GM12864 (cell line): ENCODE results near the gene PKDREJ.

Experiments
- DNase-seq: peaks from one replicate; pipeline ENCODE4 v3.0.0-alpha.2; 2011; ENCODE audit warnings: low read depth
- H3K4me3 ChIP-seq: 2 replicates; pipeline ENCODE4 v1.5.1; 2011; ENCODE audit warnings: mild to moderate bottlenecking, low read depth, low read length, control low read depth
- CTCF ChIP-seq: IDR thresholded peaks from 2 replicates; pipeline ENCODE4 v1.5.1; 2011; ENCODE audit warnings: low read depth, mild to moderate bottlenecking, moderate library complexity, low read length, control low read depth, inconsistent platforms; ENCODE audit errors: missing control alignments

PKDREJ gene

GRCh38 chr22:46250035-46250782 lies 12.9 kb downstream of the PKDREJ start, which contains the start of gene CDPF1:
CDPF1 (minus strand) TSS chr22:46250293; CDS start chr22:46248284, 2,009 bp downstream.
- H3K4me3 ChIP-seq: peak within 1 kb of the TSS; percentile 97
- peak; percentile 55 for DNase-seq
- TF ChIP-seq CTCF: peak; percentile 1

- no peak for DNase-seq
- no peak for TF ChIP-seq CTCF
These were observed 15.6 kb downstream of the PKDREJ start for GRCh38 chr22:46247443-46247975.

GRCh38 chr22:46246178-46246577 lies 17.0 kb downstream of the PKDREJ start:
- no peak for TF ChIP-seq CTCF
- no peak for DNase-seq

More at GRCh38 chr22:46247443-46247975, 15.6 kb downstream of the PKDREJ start:
- no peak overlapping the region for H3K4me3 ChIP-seq

GRCh38 chr22:46245511-46245910 lies 17.6 kb downstream of the PKDREJ start:
- TF ChIP-seq CTCF: no peak
- DNase-seq: no peak
- no peak overlapping the region for H3K4me3 ChIP-seq

More at GRCh38 chr22:46246178-46246577, 17.0 kb downstream of the PKDREJ start:
- H3K4me3 ChIP-seq: no peak overlapping the region

- no peak for TF ChIP-seq CTCF
- DNase-seq: no peak
- H3K4me3 ChIP-seq: no peak overlapping the region
These were observed 18.4 kb downstream of the PKDREJ start for GRCh38 chr22:46244771-46245170.

- no peak for DNase-seq
- no peak overlapping the region for H3K4me3 ChIP-seq
- no peak for TF ChIP-seq CTCF
These were observed 21.1 kb downstream of the PKDREJ start for GRCh38 chr22:46242076-46242475.
